Omental fat pad (tissue), 4 donors: ENCODE data around the gene PHTF1. TPM values are rescaled to one million over a fixed set of nuclear protein-coding genes. Genes with fewer than 3 reads are reported as not detected.
"Not testable (repeated sequence)": the region's sequence is repeated elsewhere in the genome, so short reads cannot be mapped to it uniquely, and the experiment has no call there.

ENCODE experiments used
- ATAC-seq: fragments of 150-250 bp; one replicate; pipeline ENCODE4 v1.9.1; 2016; ENCODE audit warnings: mild to moderate bottlenecking, moderate library complexity; ENCODE audit not compliant: low FRiP score
- DNase-seq: peaks from one replicate; pipeline ENCODE4 v3.0.0-alpha.2; 2019; ENCODE audit warnings: low spot score
- total RNA-seq, 4 donors: library from RNA; depleted of rRNA; stranded (reverse); fragments of >200 nt; gene quantifications; one replicate each; pipeline ENCODE4 v1.1.0, GENCODE V29; 2016
- TF ChIP-seq, protein P1 (sequence below), 3 donors: fragments of 450-650 bp; IDR thresholded peaks; one replicate each; pipeline ENCODE4 v1.5.1; 2016 to 2017; ENCODE audit warnings: antibody characterized with exemption in 3 of 3, mild to moderate bottlenecking in 3 of 3, moderate library complexity in 2 of 3

PHTF1 gene
- total RNA-seq, 4 donors from 2014 or later, result 20.5 to 35.6 (median 26.0) TPM

GRCh38 chr1:113721010-113721409 is 38.3 kb downstream of the PHTF1 start:
- DNase-seq, result no peak
- TF ChIP-seq, protein P1, sequence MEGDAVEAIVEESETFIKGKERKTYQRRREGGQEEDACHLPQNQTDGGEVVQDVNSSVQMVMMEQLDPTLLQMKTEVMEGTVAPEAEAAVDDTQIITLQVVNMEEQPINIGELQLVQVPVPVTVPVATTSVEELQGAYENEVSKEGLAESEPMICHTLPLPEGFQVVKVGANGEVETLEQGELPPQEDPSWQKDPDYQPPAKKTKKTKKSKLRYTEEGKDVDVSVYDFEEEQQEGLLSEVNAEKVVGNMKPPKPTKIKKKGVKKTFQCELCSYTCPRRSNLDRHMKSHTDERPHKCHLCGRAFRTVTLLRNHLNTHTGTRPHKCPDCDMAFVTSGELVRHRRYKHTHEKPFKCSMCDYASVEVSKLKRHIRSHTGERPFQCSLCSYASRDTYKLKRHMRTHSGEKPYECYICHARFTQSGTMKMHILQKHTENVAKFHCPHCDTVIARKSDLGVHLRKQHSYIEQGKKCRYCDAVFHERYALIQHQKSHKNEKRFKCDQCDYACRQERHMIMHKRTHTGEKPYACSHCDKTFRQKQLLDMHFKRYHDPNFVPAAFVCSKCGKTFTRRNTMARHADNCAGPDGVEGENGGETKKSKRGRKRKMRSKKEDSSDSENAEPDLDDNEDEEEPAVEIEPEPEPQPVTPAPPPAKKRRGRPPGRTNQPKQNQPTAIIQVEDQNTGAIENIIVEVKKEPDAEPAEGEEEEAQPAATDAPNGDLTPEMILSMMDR (IDR thresholded peaks at IDR 0.05), result no peak

GRCh38 chr1:113718621-113719020 is 40.7 kb downstream of the PHTF1 start:
- ATAC-seq, DNase-seq: not testable (repeated sequence)

More at GRCh38 chr1:113721010-113721409, 38.3 kb downstream of the PHTF1 start:
- no peak for ATAC-seq

GRCh38 chr1:113717506-113717905 is 41.8 kb downstream of the PHTF1 start:
- ATAC-seq, result not testable (repeated sequence)

DNA sequence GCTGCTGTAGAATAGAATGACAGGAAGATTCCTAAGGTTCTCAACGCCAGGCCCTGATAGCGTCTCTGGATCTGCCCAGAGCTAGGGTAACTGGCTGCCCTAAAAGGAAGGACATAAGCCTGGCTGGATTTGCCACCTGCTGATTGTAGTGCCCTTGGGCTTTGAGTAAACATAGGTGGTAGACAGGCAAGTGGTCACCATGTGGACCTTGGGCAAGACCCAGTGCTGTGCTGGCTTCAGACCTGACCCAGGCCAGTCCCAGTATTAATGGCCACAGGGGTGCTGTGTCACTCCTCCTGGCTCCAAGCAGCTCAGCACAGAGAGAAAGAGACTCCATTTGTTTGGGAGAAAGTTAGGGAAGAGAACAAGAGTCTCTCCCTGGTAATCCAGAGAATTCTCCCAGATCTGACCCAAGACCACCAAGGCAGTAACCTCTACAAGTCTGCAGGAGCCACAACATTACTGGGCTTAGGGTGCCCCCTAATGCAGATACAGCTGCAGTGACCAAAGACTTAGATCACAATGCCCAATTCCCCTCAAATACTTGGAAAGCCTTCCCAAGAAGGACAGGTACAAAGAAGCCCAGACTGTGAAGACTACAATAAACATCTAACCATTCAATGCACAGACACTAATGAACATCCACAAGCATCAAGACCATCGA is 44.5 kb downstream of the PHTF1 start:
- DNase-seq (no peak), ATAC-seq (no peak)
- TF ChIP-seq, protein P1 (IDR thresholded peaks at IDR 0.05), result no peak

More at GRCh38 chr1:113717506-113717905, 41.8 kb downstream of the PHTF1 start:
- DNase-seq, result not testable (repeated sequence)

DNA sequence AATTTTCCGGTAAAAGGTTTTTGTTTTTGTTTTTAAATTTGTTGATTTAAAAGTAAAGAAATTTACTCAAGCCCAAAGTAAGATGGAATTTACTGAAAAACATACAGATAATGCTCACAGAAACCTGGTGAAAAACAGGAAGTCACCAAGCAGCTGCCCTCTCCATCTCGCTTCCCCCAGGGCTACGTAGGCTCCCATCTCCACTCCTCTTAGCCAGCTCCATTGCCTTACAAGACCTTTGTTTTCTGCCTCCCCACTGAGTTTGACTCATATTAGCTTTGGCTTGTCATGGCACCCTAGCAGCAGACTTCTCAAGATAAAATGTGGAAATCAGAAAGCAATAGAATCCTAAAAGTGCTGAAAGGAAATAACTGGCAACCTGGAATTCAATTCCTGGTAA is 57.9 kb downstream of the PHTF1 start:
- TF ChIP-seq, protein P1 (IDR thresholded peaks at IDR 0.05), result no peak
- ATAC-seq (no peak), DNase-seq (no peak)

DNA sequence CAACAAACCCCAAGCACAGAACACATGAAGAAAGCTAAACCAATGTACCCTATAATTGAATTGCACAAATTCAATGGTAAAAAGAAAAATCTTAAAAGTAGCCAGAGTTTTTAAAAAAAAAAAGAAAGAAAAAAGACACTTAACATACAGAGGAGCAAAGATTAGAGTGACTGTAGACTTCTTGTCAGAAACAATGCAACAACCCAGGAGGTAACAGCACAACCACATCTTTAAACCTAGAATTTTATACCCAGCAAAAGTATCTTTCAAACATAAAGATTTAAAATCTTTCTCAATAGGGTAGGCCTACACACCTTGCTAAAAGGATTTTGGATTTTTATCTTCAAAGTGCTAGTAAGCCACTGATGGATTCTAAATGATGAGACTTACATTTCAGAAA is 64.4 kb downstream of the PHTF1 start:
- ATAC-seq (no peak), DNase-seq (no peak)
- TF ChIP-seq, protein P1 (IDR thresholded peaks at IDR 0.05), result no peak

DNA sequence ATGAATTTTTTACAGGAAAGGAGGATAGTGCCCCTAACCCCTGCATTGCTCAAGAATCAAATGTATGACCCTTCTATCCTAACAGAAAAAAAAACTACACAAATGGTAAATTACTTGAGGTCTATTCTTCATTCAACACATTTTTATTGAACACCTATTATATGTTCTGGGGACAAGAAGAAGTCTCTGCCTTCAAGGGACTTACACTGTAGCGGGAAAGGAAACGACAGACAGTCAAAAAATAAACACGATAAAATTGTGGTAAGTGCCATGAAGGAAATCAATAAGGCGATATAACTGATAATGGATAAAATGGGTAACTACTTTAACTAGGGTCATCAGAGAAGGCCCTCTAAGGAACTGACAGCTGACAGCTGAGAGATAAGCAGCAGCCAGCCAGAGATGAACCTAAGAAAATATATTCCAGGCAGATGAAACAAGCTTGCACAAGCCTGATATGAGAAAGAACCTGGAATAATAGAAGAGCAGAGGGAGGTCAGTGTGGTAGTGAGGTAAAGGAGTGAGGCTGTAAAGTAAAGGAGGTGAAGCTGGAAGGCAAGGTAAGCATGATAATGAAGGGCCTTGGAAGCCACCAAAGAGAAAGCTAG is 66.4 kb downstream of the PHTF1 start:
- no peak for DNase-seq
- ATAC-seq, result no peak
- TF ChIP-seq, protein P1 (IDR thresholded peaks at IDR 0.05), result no peak

DNA sequence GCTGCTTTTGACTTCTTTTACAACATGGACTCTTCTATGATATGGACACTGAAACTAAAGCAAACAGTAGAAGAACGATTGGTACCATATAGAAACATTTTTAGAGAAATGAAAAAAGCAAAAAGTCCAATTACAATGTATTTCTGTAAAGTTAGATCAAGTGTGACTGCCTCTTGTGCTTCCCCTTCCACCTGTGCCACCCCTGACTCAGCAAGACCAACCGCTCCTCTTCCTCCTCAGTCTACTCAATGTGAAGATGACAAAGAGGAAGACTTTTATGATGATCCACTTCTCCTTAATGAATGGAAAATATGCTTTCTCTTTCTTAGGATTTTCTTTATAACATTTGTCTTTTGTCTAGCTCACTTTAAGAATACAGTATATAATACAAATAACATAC is 66.9 kb downstream of the PHTF1 start:
- ATAC-seq (no peak), DNase-seq (no peak)
- TF ChIP-seq, protein P1 (IDR thresholded peaks at IDR 0.05), result no peak
